T-helper 1 cell treated with Interleukin-12 subunit alpha and Interleukin-12 subunit beta and Interleukin-4 antibody, amounts not matched to agents 30 μg/mL and 1 μg/mL, for 36 hours (primary cell): ENCODE results near the gene ADAMTS9.

ENCODE experiments used
- H3K27ac Mint-ChIP-seq: one replicate; pipeline ENCODE4 v1.8.0; 2021; ENCODE audit warnings: mild to moderate bottlenecking, mixed read lengths
- H3K27me3 Mint-ChIP-seq: one replicate; pipeline ENCODE4 v1.8.0; 2021; ENCODE audit warnings: low read depth, mixed read lengths
- H3K36me3 Mint-ChIP-seq: one replicate; pipeline ENCODE4 v1.8.0; 2021; ENCODE audit warnings: low read depth, mixed read lengths
- H3K4me1 Mint-ChIP-seq: one replicate; pipeline ENCODE4 v1.8.0; 2021; ENCODE audit warnings: low read depth, mixed read lengths
- H3K4me3 Mint-ChIP-seq: one replicate; pipeline ENCODE4 v1.8.0; 2021; ENCODE audit warnings: mild to moderate bottlenecking, moderate library complexity, mixed read lengths
- H3K9me3 Mint-ChIP-seq: one replicate; pipeline ENCODE4 v1.8.0; 2021; ENCODE audit warnings: mixed read lengths

Gene ADAMTS9

GRCh38 chr3:64627042-64627441 is 60.8 kb downstream of the ADAMTS9 start:
- H3K9me3 Mint-ChIP-seq, result no peaks in the 10 kb centered on the region
- no peaks in the 10 kb centered on the region for H3K27me3 Mint-ChIP-seq
- no peaks in the 10 kb centered on the region for H3K36me3 Mint-ChIP-seq
- H3K4me3 Mint-ChIP-seq, result no peak overlapping the region
- H3K27ac Mint-ChIP-seq, result no peak overlapping the region
- no peaks in the 10 kb centered on the region for H3K4me1 Mint-ChIP-seq

GRCh38 chr3:64625381-64625780 is 62.4 kb downstream of the ADAMTS9 start:
- H3K27me3 Mint-ChIP-seq, result no peaks in the 10 kb centered on the region
- no peaks in the 10 kb centered on the region for H3K36me3 Mint-ChIP-seq
- H3K27ac Mint-ChIP-seq, result no peak overlapping the region
- H3K4me3 Mint-ChIP-seq, result no peak overlapping the region
- H3K4me1 Mint-ChIP-seq, result no peaks in the 10 kb centered on the region
- no peaks in the 10 kb centered on the region for H3K9me3 Mint-ChIP-seq

- H3K27ac Mint-ChIP-seq, result no peak overlapping the region
- no peaks in the 10 kb centered on the region for H3K9me3 Mint-ChIP-seq
- no peaks in the 10 kb centered on the region for H3K27me3 Mint-ChIP-seq
- no peaks in the 10 kb centered on the region for H3K36me3 Mint-ChIP-seq
- no peak overlapping the region for H3K4me3 Mint-ChIP-seq
- no peaks in the 10 kb centered on the region for H3K4me1 Mint-ChIP-seq
These were observed 64.7 kb downstream of the ADAMTS9 start for GRCh38 chr3:64623125-64623524.

GRCh38 chr3:64621726-64622395 is 65.9 kb downstream of the ADAMTS9 start:
- Mint-ChIP-seq H3K36me3 (no peaks in the 10 kb centered on the region), H3K4me3 (no peak overlapping the region), H3K4me1 (no peaks in the 10 kb centered on the region), H3K27ac (no peak overlapping the region), H3K9me3 (no peaks in the 10 kb centered on the region), H3K27me3 (no peaks in the 10 kb centered on the region)

GRCh38 chr3:64621275-64621674 is 66.5 kb downstream of the ADAMTS9 start:
- no peak overlapping the region for H3K27ac Mint-ChIP-seq
- H3K9me3 Mint-ChIP-seq, result no peaks in the 10 kb centered on the region
- no peak overlapping the region for H3K4me3 Mint-ChIP-seq
- no peaks in the 10 kb centered on the region for H3K4me1 Mint-ChIP-seq
- H3K36me3 Mint-ChIP-seq, result no peaks in the 10 kb centered on the region
- H3K27me3 Mint-ChIP-seq, result no peaks in the 10 kb centered on the region

- Mint-ChIP-seq H3K4me1 (no peaks in the 10 kb centered on the region), H3K27ac (no peak overlapping the region), H3K27me3 (no peaks in the 10 kb centered on the region), H3K4me3 (no peak overlapping the region), H3K36me3 (no peaks in the 10 kb centered on the region), H3K9me3 (no peaks in the 10 kb centered on the region)
These were observed 67.8 kb downstream of the ADAMTS9 start for GRCh38 chr3:64620020-64620419.

GRCh38 chr3:64619216-64619615 is 68.6 kb downstream of the ADAMTS9 start:
- H3K4me3 Mint-ChIP-seq, result no peak overlapping the region
- H3K27ac Mint-ChIP-seq, result no peak overlapping the region
- no peaks in the 10 kb centered on the region for H3K9me3 Mint-ChIP-seq
- no peaks in the 10 kb centered on the region for H3K4me1 Mint-ChIP-seq
- no peaks in the 10 kb centered on the region for H3K36me3 Mint-ChIP-seq
- no peaks in the 10 kb centered on the region for H3K27me3 Mint-ChIP-seq

GRCh38 chr3:64617610-64618009 is 70.2 kb downstream of the ADAMTS9 start:
- no peaks in the 10 kb centered on the region for H3K36me3 Mint-ChIP-seq
- no peaks in the 10 kb centered on the region for H3K27me3 Mint-ChIP-seq
- H3K9me3 Mint-ChIP-seq, result no peaks in the 10 kb centered on the region
- H3K4me1 Mint-ChIP-seq, result no peaks in the 10 kb centered on the region
- H3K4me3 Mint-ChIP-seq, result no peak overlapping the region
- H3K27ac Mint-ChIP-seq, result no peak overlapping the region

- H3K9me3 Mint-ChIP-seq, result no peaks in the 10 kb centered on the region
- H3K27ac Mint-ChIP-seq, result no peak overlapping the region
- no peaks in the 10 kb centered on the region for H3K36me3 Mint-ChIP-seq
- H3K27me3 Mint-ChIP-seq, result no peaks in the 10 kb centered on the region
- no peaks in the 10 kb centered on the region for H3K4me1 Mint-ChIP-seq
- H3K4me3 Mint-ChIP-seq, result no peak overlapping the region
These were observed 70.8 kb downstream of the ADAMTS9 start for GRCh38 chr3:64616953-64617352.

GRCh38 chr3:64612916-64613526 is 74.8 kb downstream of the ADAMTS9 start:
- no peak overlapping the region for H3K4me3 Mint-ChIP-seq
- H3K9me3 Mint-ChIP-seq, result no peaks in the 10 kb centered on the region
- no peaks in the 10 kb centered on the region for H3K36me3 Mint-ChIP-seq
- no peaks in the 10 kb centered on the region for H3K4me1 Mint-ChIP-seq
- H3K27me3 Mint-ChIP-seq, result no peaks in the 10 kb centered on the region
- no peak overlapping the region for H3K27ac Mint-ChIP-seq

GRCh38 chr3:64612082-64612860 is 75.5 kb downstream of the ADAMTS9 start:
- Mint-ChIP-seq H3K36me3 (no peaks in the 10 kb centered on the region), H3K4me3 (no peak overlapping the region), H3K27ac (no peak overlapping the region), H3K27me3 (no peaks in the 10 kb centered on the region), H3K4me1 (no peaks in the 10 kb centered on the region), H3K9me3 (no peaks in the 10 kb centered on the region)

- Mint-ChIP-seq H3K27me3 (no peaks in the 10 kb centered on the region), H3K36me3 (no peaks in the 10 kb centered on the region), H3K9me3 (no peaks in the 10 kb centered on the region), H3K27ac (no peak overlapping the region), H3K4me3 (no peak overlapping the region), H3K4me1 (no peaks in the 10 kb centered on the region)
These were observed 79.1 kb downstream of the ADAMTS9 start for GRCh38 chr3:64608741-64609140.

- Mint-ChIP-seq H3K9me3 (no peaks in the 10 kb centered on the region), H3K27ac (no peak overlapping the region), H3K27me3 (no peaks in the 10 kb centered on the region), H3K4me1 (no peaks in the 10 kb centered on the region), H3K36me3 (no peaks in the 10 kb centered on the region), H3K4me3 (no peak overlapping the region)
These were observed 80.7 kb downstream of the ADAMTS9 start for GRCh38 chr3:64607032-64607551.

GRCh38 chr3:64604313-64604712 is 83.5 kb downstream of the ADAMTS9 start:
- Mint-ChIP-seq H3K27me3 (no peaks in the 10 kb centered on the region), H3K9me3 (no peaks in the 10 kb centered on the region), H3K27ac (no peak overlapping the region), H3K36me3 (no peaks in the 10 kb centered on the region), H3K4me3 (no peak overlapping the region), H3K4me1 (no peaks in the 10 kb centered on the region)

- H3K4me3 Mint-ChIP-seq, result no peak overlapping the region
- H3K9me3 Mint-ChIP-seq, result no peaks in the 10 kb centered on the region
- H3K36me3 Mint-ChIP-seq, result no peaks in the 10 kb centered on the region
- H3K4me1 Mint-ChIP-seq, result no peaks in the 10 kb centered on the region
- H3K27ac Mint-ChIP-seq, result no peak overlapping the region
- H3K27me3 Mint-ChIP-seq, result no peaks in the 10 kb centered on the region
These were observed 86.0 kb downstream of the ADAMTS9 start for GRCh38 chr3:64601824-64602223.
